Endothelial cell of umbilical vein (primary cell): ENCODE data around the gene SPACA6.

Experiments
- CTCF ChIP-seq, 2 donors: IDR thresholded peaks; 1 replicate in 1 of 2; 2 replicates in 1 of 2; pipeline ENCODE4 v1.5.1; 2011; ENCODE audit warnings: low read length in 2 of 2, mild to moderate bottlenecking in 2 of 2, moderate library complexity in 2 of 2, control low read depth in 1 of 2, inconsistent platforms in 1 of 2, low read depth in 1 of 2; ENCODE audit not compliant: insufficient read depth in 1 of 2; ENCODE audit errors: extremely low read depth in 1 of 2
- EZH2 ChIP-seq: IDR thresholded peaks from 2 replicates; pipeline ENCODE4 v1.6.1; 2012; ENCODE audit warnings: borderline replicate concordance, low read depth, mild to moderate bottlenecking, moderate library complexity, low read length, inconsistent platforms; ENCODE audit not compliant: severe bottlenecking
- GATA2 ChIP-seq: IDR thresholded peaks from 2 replicates; pipeline ENCODE4 v1.7.0; 2011; ENCODE audit warnings: low read depth, mild to moderate bottlenecking, moderate library complexity, mixed read lengths, low read length; ENCODE audit not compliant: insufficient read length, insufficient read depth
- MAX ChIP-seq: IDR thresholded peaks from 2 replicates; pipeline ENCODE4 v1.6.1; 2011; ENCODE audit not compliant: insufficient read depth, insufficient read length
- MYC ChIP-seq: IDR thresholded peaks from one replicate; pipeline ENCODE4 v1.6.1; 2011; ENCODE audit warnings: mild to moderate bottlenecking, low read depth, low read length
- POLR2A ChIP-seq: IDR thresholded peaks from 2 replicates; pipeline ENCODE4 v1.6.1; 2012; ENCODE audit warnings: low read depth, mild to moderate bottlenecking, control low read depth, low read length
- POLR2AphosphoS5 ChIP-seq: IDR thresholded peaks from 2 replicates; pipeline ENCODE4 v1.6.1; 2012; ENCODE audit warnings: low read depth, mild to moderate bottlenecking, control low read depth, low read length, moderate library complexity; ENCODE audit not compliant: insufficient read depth

- no peak for TF ChIP-seq MAX
- TF ChIP-seq POLR2A = no peak
- TF ChIP-seq CTCF (IDR thresholded peaks at IDR 0.05; ENCODE audit: extremely low read depth in 1 of 2, insufficient read depth in 1 of 2, low read depth in 1 of 2, low read length in 2 of 2) = no peak
- no peak for TF ChIP-seq EZH2
- no peak for TF ChIP-seq POLR2AphosphoS5
- TF ChIP-seq MYC = no peak
- TF ChIP-seq GATA2 = no peak
These were observed 49.7 kb downstream of the SPACA6 start for GRCh38 chr19:51742789-51743188.
